Loucy (cell line): ENCODE data around the gene ZNF407.

Experiments
- H2AFZ ChIP-seq: fragments of 200-600 bp; sonication (generic); 2 replicates; pipeline ENCODE4 v1.6.0; 2016; ENCODE audit warnings: antibody characterized with exemption, mild to moderate bottlenecking, low read length, moderate library complexity
- H3F3A ChIP-seq: fragments of 200-600 bp; 2 replicates; pipeline ENCODE4 v1.6.0; 2016; ENCODE audit warnings: antibody characterized with exemption, low read depth, mild to moderate bottlenecking
- H3K27me3 ChIP-seq: fragments of 200-600 bp; sonication (generic); 2 replicates; pipeline ENCODE4 v1.6.1; 2014; ENCODE audit warnings: low read length, mild to moderate bottlenecking; ENCODE audit not compliant: insufficient read depth, poor library complexity, severe bottlenecking
- H3K36me3 ChIP-seq: fragments of 200-600 bp; sonication (generic); 2 replicates; pipeline ENCODE4 v1.6.1; 2016; ENCODE audit warnings: low read length; ENCODE audit not compliant: insufficient read depth
- H3K4me1 ChIP-seq: fragments of 200-600 bp; sonication (generic); 2 replicates; pipeline ENCODE4 v1.5.1; 2014; ENCODE audit warnings: low read length, mild to moderate bottlenecking; ENCODE audit not compliant: insufficient read depth, poor library complexity, severe bottlenecking
- H3K4me2 ChIP-seq: fragments of 200-600 bp; sonication (generic); 2 replicates; pipeline ENCODE4 v1.6.0; 2014; ENCODE audit warnings: antibody characterized with exemption, low read length, low read depth, mild to moderate bottlenecking; ENCODE audit not compliant: poor library complexity, severe bottlenecking
- H3K4me3 ChIP-seq: fragments of 200-600 bp; sonication (generic); 2 replicates; pipeline ENCODE4 v1.5.1; 2014; ENCODE audit warnings: low read length, mild to moderate bottlenecking, mixed read lengths; ENCODE audit not compliant: poor library complexity, severe bottlenecking
- H3K79me2 ChIP-seq: fragments of 200-600 bp; sonication (generic); 2 replicates; pipeline ENCODE4 v1.6.1; 2014; ENCODE audit warnings: low read length; ENCODE audit not compliant: insufficient read depth
- H3K9ac ChIP-seq: fragments of 200-600 bp; sonication (generic); 2 replicates; pipeline ENCODE4 v1.6.0; 2014; ENCODE audit warnings: mild to moderate bottlenecking, low read depth, low read length, moderate library complexity; ENCODE audit not compliant: poor library complexity, severe bottlenecking
- H3K9me2 ChIP-seq: fragments of 200-600 bp; sonication (generic); replicated peaks from 2 replicates; pipeline ENCODE4 v1.6.1; 2016; ENCODE audit warnings: low read depth, low read length, mixed read lengths
- H3K9me3 ChIP-seq: fragments of 200-600 bp; sonication (generic); 2 replicates; pipeline ENCODE4 v1.6.1; 2014; ENCODE audit warnings: mild to moderate bottlenecking, antibody characterized with exemption, low read length, low read depth; ENCODE audit not compliant: insufficient read depth
- H4K20me1 ChIP-seq: fragments of 200-600 bp; sonication (generic); 2 replicates; pipeline ENCODE4 v1.6.0; 2014; ENCODE audit warnings: antibody characterized with exemption, low read length, mild to moderate bottlenecking; ENCODE audit not compliant: insufficient read depth, poor library complexity, severe bottlenecking
- CTCF ChIP-seq: fragments of 200-600 bp; sonication (generic); conservative IDR thresholded peaks from 2 replicates; pipeline ENCODE4 v1.5.1; 2014; ENCODE audit warnings: mild to moderate bottlenecking, antibody characterized with exemption, low read length
- EZH2phosphoT487 ChIP-seq: fragments of 200-600 bp; IDR thresholded peaks from 2 replicates; pipeline ENCODE4 v1.6.1; 2018; ENCODE audit warnings: antibody characterized with exemption, mild to moderate bottlenecking, moderate library complexity, borderline replicate concordance

Gene ZNF407

DNA sequence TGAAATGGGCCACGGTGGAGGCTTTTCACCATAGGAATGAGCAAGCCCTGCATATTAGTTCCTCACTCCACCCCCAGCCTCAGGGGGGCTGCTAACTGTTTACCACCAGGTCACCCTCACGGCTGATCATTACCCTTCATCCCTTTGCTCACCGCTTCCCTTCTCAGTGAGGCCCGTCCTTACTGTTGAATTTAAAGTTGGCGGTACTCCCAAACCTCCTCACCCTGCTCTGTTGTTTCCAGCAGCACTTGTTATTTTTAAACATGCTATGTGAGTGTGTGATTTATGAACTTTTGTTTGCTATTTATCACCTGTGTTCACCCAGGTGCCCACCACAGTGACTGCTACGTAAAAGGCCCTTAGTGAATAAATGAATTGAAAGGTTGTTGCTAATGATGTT lies 243.6 kb downstream of the ZNF407 start:
- no peaks in the 10 kb centered on the region for H4K20me1 ChIP-seq
- H3K9ac ChIP-seq: no peak overlapping the region
- TF ChIP-seq CTCF (no peak), EZH2phosphoT487 (no peak)
- H3F3A ChIP-seq: no peaks in the 10 kb centered on the region
- peaks cover 13% of the 10 kb centered on the region for H3K4me1 ChIP-seq
- H3K9me3 ChIP-seq: no peaks in the 10 kb centered on the region
- H3K27me3 ChIP-seq: no peaks in the 10 kb centered on the region
- no peaks in the 10 kb centered on the region for H3K79me2 ChIP-seq
- no peaks in the 10 kb centered on the region for H3K36me3 ChIP-seq
- no peak overlapping the region for H2AFZ ChIP-seq
- H3K4me2 ChIP-seq: no peak overlapping the region
- no peaks in the 10 kb centered on the region for H3K9me2 ChIP-seq
- no peak overlapping the region for H3K4me3 ChIP-seq

DNA sequence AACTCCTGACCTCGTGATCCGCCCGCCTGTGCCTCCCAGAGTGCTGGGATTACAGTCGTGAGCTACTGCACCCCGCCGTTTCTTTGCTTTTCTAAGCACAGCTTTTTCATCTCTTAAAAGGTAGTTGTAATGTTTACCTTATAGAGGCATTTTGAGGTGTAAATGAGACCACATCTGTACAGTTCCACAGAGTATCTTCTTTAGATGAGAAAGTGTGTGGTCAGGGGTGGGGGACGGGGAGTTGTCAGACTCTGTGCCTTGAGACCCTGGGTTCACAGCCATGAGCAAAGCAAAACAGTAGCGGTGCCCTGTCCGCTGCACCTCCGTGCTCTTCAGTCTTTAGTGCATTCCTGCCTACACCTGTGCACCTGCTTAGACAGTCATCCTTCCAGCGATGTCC lies 251.6 kb downstream of the ZNF407 start:
- no peak overlapping the region for H3K4me2 ChIP-seq
- no peaks in the 10 kb centered on the region for H3K9me3 ChIP-seq
- no peaks in the 10 kb centered on the region for H3K4me1 ChIP-seq
- no peaks in the 10 kb centered on the region for H3K79me2 ChIP-seq
- H3K27me3 ChIP-seq: no peaks in the 10 kb centered on the region
- no peak overlapping the region for H3K4me3 ChIP-seq
- no peaks in the 10 kb centered on the region for H4K20me1 ChIP-seq
- no peak overlapping the region for H2AFZ ChIP-seq
- no peaks in the 10 kb centered on the region; the same call in 1 of the 2 replicates for H3F3A ChIP-seq
- H3K9ac ChIP-seq: no peak overlapping the region
- no peaks in the 10 kb centered on the region for H3K9me2 ChIP-seq
- TF ChIP-seq EZH2phosphoT487 (no peak), CTCF (no peak)
- no peaks in the 10 kb centered on the region for H3K36me3 ChIP-seq

DNA sequence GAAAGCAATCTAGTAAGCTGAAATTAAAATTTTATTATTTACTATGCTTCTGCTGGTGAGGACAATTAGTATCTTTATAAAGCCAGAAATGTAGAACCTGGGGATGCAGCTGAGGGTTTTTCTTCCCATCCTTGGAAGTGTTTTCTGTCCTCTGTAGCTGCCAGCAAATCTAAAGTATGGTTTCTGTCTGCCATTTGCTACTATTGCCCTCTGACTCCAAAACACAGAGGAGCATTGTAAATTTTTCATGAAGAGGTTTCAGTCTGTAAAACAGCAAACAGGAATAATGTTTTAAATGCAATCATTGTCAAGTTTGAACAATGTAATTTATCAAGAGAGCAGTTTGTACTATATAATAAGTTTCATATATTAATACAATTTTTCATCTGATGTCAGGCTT lies 258.8 kb downstream of the ZNF407 start:
- Histone ChIP-seq H3K9me2 (no peaks in the 10 kb centered on the region), H3K79me2 (no peaks in the 10 kb centered on the region), H2AFZ (no peak overlapping the region), H3K9me3 (no peaks in the 10 kb centered on the region), H3F3A (no peaks in the 10 kb centered on the region), H4K20me1 (no peaks in the 10 kb centered on the region), H3K9ac (no peak overlapping the region), H3K4me3 (no peak overlapping the region), H3K36me3 (no peaks in the 10 kb centered on the region), H3K4me1 (no peaks in the 10 kb centered on the region), H3K4me2 (no peak overlapping the region), H3K27me3 (no peaks in the 10 kb centered on the region)
- TF ChIP-seq CTCF: no peak
- TF ChIP-seq EZH2phosphoT487: no peak
